A549 (cell line): ENCODE measurements around the gene MPPED2. TPM values are rescaled to one million over a fixed set of nuclear protein-coding genes. Genes with fewer than 3 reads are reported as not detected.

Experiments used
- ATAC-seq, 2 experiments: fragments of 200-7000 bp in 1 of 2; fragments of >200 bp in 1 of 2; cut with Nextera tagmentation in 1 of 2; cut with Tn5 transposase in 1 of 2; 3 replicates each; pipeline versions ENCODE4 v1.8.0 to v1.9.1; 2018 to 2020; ENCODE audit warnings: mild to moderate bottlenecking in 1 of 2, moderate library complexity in 1 of 2
- CTCF ChIA-PET: fragments of 300-600 bp; sonication (Branson Sonifier 250); formaldehyde crosslinking; extraction: SDS; loops from one replicate; lab custom pipeline; 2021; ENCODE audit warnings: antibody characterized with exemption, inconsistent platforms; lab: Yijun Ruan, JAX
- POLR2A ChIA-PET: fragments of 350-600 bp; formaldehyde crosslinking; extraction: SDS; loops from one replicate; lab custom pipeline; 2021; ENCODE audit warnings: antibody characterized with exemption, inconsistent platforms; lab: Yijun Ruan, JAX
- DNase-seq, 2 experiments: peaks; one replicate each; pipeline versions ENCODE4 v3.0.0 to v3.0.0-alpha.2; 2011 to 2016; ENCODE audit warnings: low read depth in 1 of 2, low spot score in 1 of 2
- FAIRE-seq: peaks from 2 replicates; lab custom pipeline; 2011; peaks lifted over from hg19 to GRCh38; lab: Jason Lieb, UNC
- H3K27ac ChIP-seq, 2 experiments: fragments of >200 bp; sonication (Bioruptor Twin); formaldehyde crosslinking; 3 replicates each; pipeline ENCODE4 v1.5.1; 2016 to 2017
- H3K4me1 ChIP-seq: fragments of >200 bp; sonication (Bioruptor Twin); formaldehyde crosslinking; 3 replicates; pipeline ENCODE4 v1.6.1; 2016
- H3K4me2 ChIP-seq: fragments of >200 bp; sonication (Bioruptor Twin); formaldehyde crosslinking; 3 replicates; pipeline ENCODE4 v1.6.1; 2016
- H3K4me3 ChIP-seq: fragments of >200 bp; sonication (Bioruptor Twin); formaldehyde crosslinking; 3 replicates; pipeline ENCODE4 v1.5.1; 2016
- H3K9me3 ChIP-seq: fragments of >200 bp; sonication (Bioruptor Twin); formaldehyde crosslinking; 3 replicates; pipeline ENCODE4 v1.6.1; 2016
- BCL3 ChIP-seq: fragments of >200 bp; sonication (Bioruptor Twin); formaldehyde crosslinking; IDR thresholded peaks from 3 replicates; pipeline ENCODE4 v1.6.1; 2016
- CEBPB ChIP-seq, 2 experiments: fragments of >200 bp in 1 of 2; sonication (Bioruptor Twin) in 1 of 2; formaldehyde crosslinking in 1 of 2; IDR thresholded peaks; 2 replicates each; pipeline ENCODE4 v1.6.1; 2012 to 2016
- CHD4 ChIP-seq: fragments of 200-600 bp; sonication (generic); IDR thresholded peaks from 2 replicates; pipeline ENCODE4 v1.6.1; 2016; ENCODE audit warnings: antibody characterized with exemption, mild to moderate bottlenecking, borderline replicate concordance
- EHF ChIP-seq: fragments of 250-450 bp; sonication (Bioruptor Pico); IDR thresholded peaks from 2 replicates; pipeline ENCODE4 v1.5.0; 2020; ENCODE audit warnings: mild to moderate bottlenecking
- EHMT2 ChIP-seq: fragments of 200-600 bp; sonication (generic); IDR thresholded peaks from 2 replicates; pipeline ENCODE4 v1.6.1; 2016; ENCODE audit warnings: antibody characterized with exemption, low read depth, mild to moderate bottlenecking, moderate library complexity
- EP300 ChIP-seq, 2 experiments: fragments of >200 bp; sonication (Bioruptor Twin); formaldehyde crosslinking; IDR thresholded peaks; 2 replicates in 1 of 2; 3 replicates in 1 of 2; pipeline ENCODE4 v1.6.1; 2016 to 2017
- FOSB ChIP-seq: fragments of 250-450 bp; sonication (Bioruptor Pico); IDR thresholded peaks from 2 replicates; pipeline ENCODE4 v1.5.0; 2020; ENCODE audit warnings: mild to moderate bottlenecking, moderate library complexity
- FOXS1 ChIP-seq: fragments of 250-450 bp; sonication (Bioruptor Pico); IDR thresholded peaks from 2 replicates; pipeline ENCODE4 v1.5.0; 2020; ENCODE audit warnings: mild to moderate bottlenecking, moderate library complexity
- GATA3 ChIP-seq: IDR thresholded peaks from 2 replicates; pipeline ENCODE4 v1.6.1; 2012; ENCODE audit warnings: borderline replicate concordance
- HEYL ChIP-seq: fragments of 250-450 bp; sonication (Bioruptor Pico); IDR thresholded peaks from 2 replicates; pipeline ENCODE4 v1.8.0; 2021; ENCODE audit warnings: mild to moderate bottlenecking, moderate library complexity
- HOXA7 ChIP-seq: fragments of 250-450 bp; sonication (Bioruptor Pico); IDR thresholded peaks from 2 replicates; pipeline ENCODE4 v1.5.0; 2020; ENCODE audit warnings: mild to moderate bottlenecking, moderate library complexity
- HOXB5 ChIP-seq: fragments of 250-450 bp; sonication (Bioruptor Pico); IDR thresholded peaks from 2 replicates; pipeline ENCODE4 v1.5.0; 2020; ENCODE audit warnings: mild to moderate bottlenecking, moderate library complexity
- JUN ChIP-seq, 2 experiments: fragments of >200 bp; sonication (Bioruptor Twin); formaldehyde crosslinking; IDR thresholded peaks; 2 replicates in 1 of 2; 3 replicates in 1 of 2; pipeline ENCODE4 v1.6.1; 2016 to 2017
- JUNB ChIP-seq: fragments of >200 bp; sonication (Bioruptor Twin); formaldehyde crosslinking; IDR thresholded peaks from 2 replicates; pipeline ENCODE4 v1.6.1; 2016
- KDM5A ChIP-seq: fragments of 200-600 bp; sonication (generic); IDR thresholded peaks from 2 replicates; pipeline ENCODE4 v1.6.1; 2016; ENCODE audit warnings: antibody characterized with exemption, mild to moderate bottlenecking
- MAFK ChIP-seq: fragments of 450-650 bp; IDR thresholded peaks from 2 replicates; pipeline ENCODE4 v1.6.1; 2014; ENCODE audit not compliant: partially characterized antibody
- MAZ ChIP-seq: fragments of 150-350 bp; IDR thresholded peaks from 2 replicates; pipeline ENCODE4 v1.6.1; 2014; ENCODE audit warnings: antibody characterized with exemption, low read depth, low read length, borderline replicate concordance
- NPAS2 ChIP-seq: fragments of 250-450 bp; sonication (Bioruptor Pico); IDR thresholded peaks from 2 replicates; pipeline ENCODE4 v1.8.0; 2022; ENCODE audit warnings: mild to moderate bottlenecking, moderate library complexity, borderline replicate concordance
- NR3C1 ChIP-seq: fragments of >200 bp; sonication (Bioruptor Twin); formaldehyde crosslinking; IDR thresholded peaks from 3 replicates; pipeline ENCODE4 v1.6.1; 2017
- SREBF2 ChIP-seq: fragments of 450-650 bp; IDR thresholded peaks from 2 replicates; pipeline ENCODE4 v1.6.1; 2014; ENCODE audit warnings: mild to moderate bottlenecking, moderate library complexity
- TP53 ChIP-seq: fragments of 250-450 bp; sonication (Bioruptor Pico); IDR thresholded peaks from 2 replicates; pipeline ENCODE4 v1.5.0; 2021; ENCODE audit warnings: mild to moderate bottlenecking, moderate library complexity
- ZNF302 ChIP-seq: fragments of 250-450 bp; sonication (Bioruptor Pico); IDR thresholded peaks from 2 replicates; pipeline ENCODE4 v1.9.0; 2021; ENCODE audit warnings: inconsistent platforms, mild to moderate bottlenecking, moderate library complexity
- WGBS: methylation state at CpG from one replicate; pipeline ENCODE4 v1.1.6; 2017; ENCODE audit errors: missing lambda C conversion rate; 5-methylcytosine and 5-hydroxymethylcytosine counted together
- polyA plus RNA-seq, 4 experiments: library from polyadenylated mRNA; depleted of rRNA in 3 of 4; stranded (reverse); fragments of >200 nt; fragmentation: RNase III in 1 of 4; extraction: RNeasy Plus Mini Kit Qiagen cat#74134 plus additional on column Dnase treatment in 1 of 4; gene quantifications; 2 replicates in 3 of 4; 3 replicates in 1 of 4; pipeline ENCODE4 v1.2.3, GENCODE V29; 2011 to 2017
- TF ChIP-seq, protein P1 (sequence below): fragments of 250-450 bp; sonication (Bioruptor Pico); IDR thresholded peaks from 2 replicates; pipeline ENCODE4 v1.5.0; 2020; ENCODE audit warnings: low read depth, mild to moderate bottlenecking, moderate library complexity
- TF ChIP-seq, protein P2 (sequence below): fragments of 450-650 bp; IDR thresholded peaks from 2 replicates; pipeline ENCODE4 v1.6.1; 2014; ENCODE audit warnings: antibody characterized with exemption

The MPPED2 gene
- polyA plus RNA-seq, 2 of the 4 experiments (the other 2 are of a cell fraction): not detected

- TF ChIP-seq EHF (CRISPR knock-in tag): no peak
- no peak for TF ChIP-seq NR3C1
Observed at GRCh38 chr11:30596832-30597231, 10.7 kb upstream of the MPPED2 start (continued).

GRCh38 chr11:30595934-30596333, 9.8 kb upstream of the MPPED2 start:
- WGBS: 0% methylated on average over 3 of the region's 3 CpGs
- TF ChIP-seq FOSB (no peak), NPAS2 (CRISPR knock-in tag) (no peak), CHD4 (no peak), JUNB (no peak), ZNF302 (CRISPR knock-in tag) (no peak), HOXB5 (no peak), TP53 (no peak), MAZ (no peak), JUN (IDR thresholded peaks at IDR 0.05) (no peak), MAFK (no peak), HOXA7 (no peak), CEBPB (IDR thresholded peaks at IDR 0.05) (no peak), HEYL (CRISPR knock-in tag) (no peak), EP300 (IDR thresholded peaks at IDR 0.05) (no peak), GATA3 (no peak), FOXS1 (no peak)
- TF ChIP-seq, protein P1, sequence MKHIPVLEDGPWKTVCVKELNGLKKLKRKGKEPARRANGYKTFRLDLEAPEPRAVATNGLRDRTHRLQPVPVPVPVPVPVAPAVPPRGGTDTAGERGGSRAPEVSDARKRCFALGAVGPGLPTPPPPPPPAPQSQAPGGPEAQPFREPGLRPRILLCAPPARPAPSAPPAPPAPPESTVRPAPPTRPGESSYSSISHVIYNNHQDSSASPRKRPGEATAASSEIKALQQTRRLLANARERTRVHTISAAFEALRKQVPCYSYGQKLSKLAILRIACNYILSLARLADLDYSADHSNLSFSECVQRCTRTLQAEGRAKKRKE (CRISPR knock-in tag): no peak
- TF ChIP-seq, protein P2, sequence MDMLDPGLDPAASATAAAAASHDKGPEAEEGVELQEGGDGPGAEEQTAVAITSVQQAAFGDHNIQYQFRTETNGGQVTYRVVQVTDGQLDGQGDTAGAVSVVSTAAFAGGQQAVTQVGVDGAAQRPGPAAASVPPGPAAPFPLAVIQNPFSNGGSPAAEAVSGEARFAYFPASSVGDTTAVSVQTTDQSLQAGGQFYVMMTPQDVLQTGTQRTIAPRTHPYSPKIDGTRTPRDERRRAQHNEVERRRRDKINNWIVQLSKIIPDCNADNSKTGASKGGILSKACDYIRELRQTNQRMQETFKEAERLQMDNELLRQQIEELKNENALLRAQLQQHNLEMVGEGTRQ: no peak
- Histone ChIP-seq H3K4me3 (no peak overlapping the region), H3K9me3 (no peaks in the 10 kb centered on the region), H3K4me2 (no peak overlapping the region), H3K27ac (no peak overlapping the region), H3K4me1 (no peaks in the 10 kb centered on the region)
- ChIA-PET CTCF (no interaction called here), POLR2A (no interaction called here)
- ATAC-seq (no peak), FAIRE-seq (no peak), DNase-seq (no peak)

GRCh38 chr11:30594646-30595411, 8.7 kb upstream of the MPPED2 start:
- DNase-seq (no peak), FAIRE-seq (no peak), ATAC-seq (no peak)
- Histone ChIP-seq H3K27ac (no peak overlapping the region), H3K4me2 (no peak overlapping the region), H3K9me3 (no peaks in the 10 kb centered on the region), H3K4me3 (no peak overlapping the region), H3K4me1 (no peaks in the 10 kb centered on the region)
- no peak for TF ChIP-seq BCL3
- no peak for TF ChIP-seq EHMT2
- TF ChIP-seq SREBF2: no peak
- TF ChIP-seq KDM5A: no peak
- no peak for TF ChIP-seq TP53
- POLR2A ChIA-PET: no interaction called here
- 16% methylated on average over 8 of the region's 8 CpGs for WGBS
- CTCF ChIA-PET: no interaction called here
